Smooth muscle cell (in vitro differentiated cells): Measurements from ENCODE around the gene IRF2. TPM values are rescaled to one million over a fixed set of nuclear protein-coding genes. Genes with fewer than 3 reads are reported as not detected.
A peak's percentile ranks its signal among the peaks of the same experiment; 100 is the strongest.

Source experiments
- DNase-seq: peaks from one replicate; lab custom pipeline; 2025; ENCODE audit not compliant: unreplicated experiment; lab: John Stamatoyannopoulos, UW
- H2AFZ ChIP-seq: fragments of 200-600 bp; sonication (generic); 2 replicates; pipeline ENCODE4 v1.6.0; 2016; ENCODE audit warnings: antibody characterized with exemption, low read depth, mild to moderate bottlenecking
- H3F3A ChIP-seq: fragments of 200-600 bp; sonication (generic); 2 replicates; pipeline ENCODE4 v1.6.0; 2017; ENCODE audit warnings: antibody characterized with exemption, low read depth
- H3K27ac ChIP-seq: fragments of 200-600 bp; sonication (generic); 2 replicates; pipeline ENCODE4 v1.5.1; 2016; ENCODE audit warnings: low read depth, mild to moderate bottlenecking
- H3K27me3 ChIP-seq: fragments of 200-600 bp; sonication (generic); 2 replicates; pipeline ENCODE4 v1.6.1; 2016; ENCODE audit warnings: low read depth, mild to moderate bottlenecking
- H3K36me3 ChIP-seq: fragments of 200-600 bp; sonication (generic); 2 replicates; pipeline ENCODE4 v1.5.1; 2016; ENCODE audit warnings: low read depth
- H3K4me1 ChIP-seq: fragments of 200-600 bp; sonication (generic); 2 replicates; pipeline ENCODE4 v1.5.1; 2016; ENCODE audit warnings: low read depth
- H3K4me2 ChIP-seq: fragments of 200-600 bp; sonication (generic); 2 replicates; pipeline ENCODE4 v1.6.0; 2016; ENCODE audit warnings: mild to moderate bottlenecking
- H3K4me3 ChIP-seq: fragments of 200-600 bp; sonication (generic); 2 replicates; pipeline ENCODE4 v1.5.1; 2016; ENCODE audit warnings: mild to moderate bottlenecking
- H3K79me2 ChIP-seq: fragments of 200-600 bp; sonication (generic); 2 replicates; pipeline ENCODE4 v1.6.0; 2016; ENCODE audit warnings: low read depth, mild to moderate bottlenecking
- H3K9ac ChIP-seq: fragments of 200-600 bp; sonication (generic); 2 replicates; pipeline ENCODE4 v1.6.0; 2016; ENCODE audit warnings: low read depth
- H3K9me3 ChIP-seq: fragments of 200-600 bp; sonication (generic); replicated peaks from 2 replicates; pipeline ENCODE4 v1.5.1; 2016; ENCODE audit warnings: low read depth
- H4K20me1 ChIP-seq: fragments of 200-600 bp; sonication (generic); 2 replicates; pipeline ENCODE4 v1.6.0; 2016; ENCODE audit warnings: low read depth
- CTCF ChIP-seq: fragments of 200-600 bp; sonication (generic); IDR thresholded peaks from 2 replicates; pipeline ENCODE4 v1.5.1; 2017; ENCODE audit warnings: borderline replicate concordance, mild to moderate bottlenecking, antibody characterized with exemption; ENCODE audit not compliant: insufficient read depth, poor library complexity, severe bottlenecking
- WGBS: methylation state at CpG from one replicate; pipeline ENCODE4 v1.1.7; 2016; ENCODE audit warnings: low lambda C conversion rate; 5-methylcytosine and 5-hydroxymethylcytosine counted together
- polyA plus RNA-seq: library from polyadenylated mRNA; unstranded; fragments of >200 nt; fragmentation: Nextera tagmentation; extraction: Ambion mirVana; gene quantifications from 2 replicates; pipeline ENCODE4 v1.2.1, GENCODE V29; 2016
- total RNA-seq: library from RNA; depleted of rRNA; stranded (reverse); fragments of >200 nt; gene quantifications from 2 replicates; pipeline ENCODE4 v1.2.3, GENCODE V29; 2014

Gene IRF2
- total and polyA plus RNA-seq, 2 experiments from 2014 or later = 10.2 to 21.6 TPM

- no peak overlapping the region for H3K9ac ChIP-seq
- DNase-seq = no peak
- H3K9me3 ChIP-seq = no peaks in the 10 kb centered on the region
- no peak overlapping the region for H3K27ac ChIP-seq
- WGBS = 69% methylated on average over 10 of the region's 10 CpGs
- TF ChIP-seq CTCF = no peak
- H4K20me1 ChIP-seq = no peaks in the 10 kb centered on the region
- no peaks in the 10 kb centered on the region for H3K79me2 ChIP-seq
- H3K4me3 ChIP-seq = no peak overlapping the region
- no peaks in the 10 kb centered on the region for H3K36me3 ChIP-seq
- H3K4me1 ChIP-seq = peaks cover 30% of the 10 kb centered on the region
- H3K27me3 ChIP-seq = no peaks in the 10 kb centered on the region
- H3K4me2 ChIP-seq = no peak overlapping the region
- no peak overlapping the region for H2AFZ ChIP-seq
- H3F3A ChIP-seq = peaks cover 23% of the 10 kb centered on the region
Observed at GRCh38 chr4:184386271-184386781, 88.0 kb downstream of the IRF2 start.

GRCh38 chr4:184385705-184386141 is 88.6 kb downstream of the IRF2 start:
- Histone ChIP-seq H3K9ac (no peak overlapping the region), H3K27me3 (no peaks in the 10 kb centered on the region), H3K79me2 (no peaks in the 10 kb centered on the region), H3K27ac (peak overlapping the region; percentile 95), H3K36me3 (no peaks in the 10 kb centered on the region), H3K9me3 (no peaks in the 10 kb centered on the region), H3K4me1 (peaks cover 30% of the 10 kb centered on the region), H2AFZ (no peak overlapping the region), H4K20me1 (no peaks in the 10 kb centered on the region), H3F3A (peaks cover 23% of the 10 kb centered on the region), H3K4me3 (no peak overlapping the region), H3K4me2 (no peak overlapping the region)
- DNase-seq = no peak
- TF ChIP-seq CTCF = no peak
- WGBS = 84% methylated on average over 6 of the region's 6 CpGs

- no peaks in the 10 kb centered on the region for H4K20me1 ChIP-seq
- H3K36me3 ChIP-seq = no peaks in the 10 kb centered on the region
- H3K4me1 ChIP-seq = peaks cover 25% of the 10 kb centered on the region
- H3K4me2 ChIP-seq = peak overlapping the region; percentile 83
- H3F3A ChIP-seq = peaks cover 23% of the 10 kb centered on the region
- H3K27ac ChIP-seq = peak overlapping the region; percentile 95
- no peaks in the 10 kb centered on the region for H3K79me2 ChIP-seq
- DNase-seq = no peak
- H3K4me3 ChIP-seq = no peak overlapping the region
- no peak overlapping the region for H2AFZ ChIP-seq
- no peaks in the 10 kb centered on the region for H3K9me3 ChIP-seq
- H3K9ac ChIP-seq = no peak overlapping the region
- TF ChIP-seq CTCF = no peak
- WGBS = 74% methylated on average over 7 of the region's 7 CpGs
- no peaks in the 10 kb centered on the region for H3K27me3 ChIP-seq
Observed at GRCh38 chr4:184384810-184385557, 89.4 kb downstream of the IRF2 start.
